B cell (primary cell): Measurements from ENCODE around the gene APOBEC3C. TPM values are rescaled to one million over a fixed set of nuclear protein-coding genes. Genes with fewer than 3 reads are reported as not detected.
A peak's percentile ranks its signal among the peaks of the same experiment; 100 is the strongest.
"Not testable (repeated sequence)": the region's sequence is repeated elsewhere in the genome, so short reads cannot be mapped to it uniquely, and the experiment has no call there.

Experiments used
- ATAC-seq: fragments of 200-7000 bp; cut with Tn5 transposase; one replicate; pipeline ENCODE4 v1.10.0; 2021; ENCODE audit warnings: low read depth, mild to moderate bottlenecking, moderate number of reproducible peaks, moderate library complexity
- CTCF ChIA-PET: fragments of 350-600 bp; sonication (Branson Sonifier 250); formaldehyde crosslinking; loops from one replicate; lab custom pipeline; 2021; ENCODE audit warnings: antibody characterized with exemption, inconsistent platforms; lab: Charles Lee
- POLR2A ChIA-PET: fragments of 350-600 bp; sonication (Branson Sonifier 250); formaldehyde crosslinking; loops from one replicate; lab custom pipeline; 2021; ENCODE audit warnings: antibody characterized with exemption; lab: Charles Lee
- DNase-seq: peaks from one replicate; pipeline ENCODE4 v3.0.0; 2013
- H2AFZ ChIP-seq: 2 replicates; pipeline ENCODE4 v1.6.1; 2012; ENCODE audit warnings: mild to moderate bottlenecking, low read depth, low read length; ENCODE audit not compliant: insufficient read depth, poor library complexity, severe bottlenecking
- H3K27ac ChIP-seq, 2 donors: 1 replicate in 1 of 2; 2 replicates in 1 of 2; pipeline ENCODE4 v1.5.1; 2012 to 2013; ENCODE audit warnings: low read length in 2 of 2, mild to moderate bottlenecking in 2 of 2, moderate library complexity in 1 of 2
- H3K27me3 ChIP-seq, 4 experiments: fragments of 200-600 bp in 1 of 4; sonication (generic) in 1 of 4; replicated peaks in 1 of 4; 1 replicate in 2 of 4; 2 replicates in 2 of 4; pipeline versions ENCODE4 v1.6.1 to v1.7.0; 2013 to 2016; ENCODE audit warnings: low read length in 3 of 4, mild to moderate bottlenecking in 2 of 4, mixed read lengths in 1 of 4, moderate library complexity in 1 of 4; ENCODE audit not compliant: insufficient read depth in 4 of 4, control insufficient read depth in 3 of 4; ENCODE audit errors: control extremely low read depth in 1 of 4
- H3K36me3 ChIP-seq, 2 experiments: replicated peaks in 1 of 2; 1 replicate in 1 of 2; 2 replicates in 1 of 2; pipeline versions ENCODE4 v1.6.1 to v1.7.1; 2013; ENCODE audit warnings: low read length in 1 of 2; ENCODE audit not compliant: insufficient read depth in 2 of 2, control insufficient read depth in 1 of 2; ENCODE audit errors: control extremely low read depth in 1 of 2, extremely low read depth in 1 of 2
- H3K4me1 ChIP-seq, 2 donors: fragments of 200-600 bp in 1 of 2; sonication (generic) in 1 of 2; 1 replicate in 1 of 2; 2 replicates in 1 of 2; pipeline versions ENCODE4 v1.5.1 to v1.6.1; 2013 to 2017; ENCODE audit warnings: low read length in 2 of 2; ENCODE audit not compliant: control insufficient read depth in 2 of 2, insufficient read depth in 2 of 2
- H3K4me2 ChIP-seq: replicated peaks from 2 replicates; pipeline ENCODE3; 2012; ENCODE audit warnings: mild to moderate bottlenecking, low read depth, low read length; ENCODE audit not compliant: poor library complexity, severe bottlenecking
- H3K4me3 ChIP-seq, 5 experiments: fragments of 200-600 bp in 1 of 5; sonication (generic) in 1 of 5; 1 replicate in 3 of 5; 2 replicates in 2 of 5; pipeline versions ENCODE4 v1.5.1 to v1.7.0; 2011 to 2016; ENCODE audit warnings: low read length in 4 of 5, mild to moderate bottlenecking in 4 of 5, low read depth in 2 of 5, control low read depth in 1 of 5, moderate library complexity in 1 of 5; ENCODE audit not compliant: insufficient read depth in 1 of 5; ENCODE audit errors: control extremely low read depth in 1 of 5, extremely low read depth in 1 of 5
- H3K79me2 ChIP-seq: fragments of 200-600 bp; sonication (generic); one replicate; pipeline ENCODE4 v1.6.0; 2016; ENCODE audit warnings: low read length; ENCODE audit not compliant: control insufficient read depth, insufficient read depth
- H3K9ac ChIP-seq: fragments of 200-600 bp; sonication (generic); 2 replicates; pipeline ENCODE4 v1.6.1; 2017; ENCODE audit warnings: mild to moderate bottlenecking, low read length, moderate library complexity
- H3K9me3 ChIP-seq, 3 donors: one replicate each; pipeline versions ENCODE4 v1.6.1 to v1.7.1; 2013; ENCODE audit warnings: low read length in 2 of 3; ENCODE audit not compliant: control insufficient read depth in 2 of 3, insufficient read depth in 1 of 3; ENCODE audit errors: control extremely low read depth in 1 of 3
- H4K20me1 ChIP-seq: 2 replicates; pipeline ENCODE4 v1.6.0; 2012; ENCODE audit warnings: mild to moderate bottlenecking, low read length; ENCODE audit not compliant: insufficient read depth, control insufficient read depth, poor library complexity, severe bottlenecking
- H3K27ac Mint-ChIP-seq: one replicate; pipeline ENCODE4 v1.8.0; 2021; ENCODE audit warnings: mixed read lengths
- H3K27me3 Mint-ChIP-seq: one replicate; pipeline ENCODE4 v1.8.0; 2021; ENCODE audit warnings: mixed read lengths
- H3K4me1 Mint-ChIP-seq: one replicate; pipeline ENCODE4 v1.8.0; 2021; ENCODE audit warnings: mixed read lengths
- H3K4me3 Mint-ChIP-seq: one replicate; pipeline ENCODE4 v1.8.0; 2021; ENCODE audit warnings: mixed read lengths
- H3K9me3 Mint-ChIP-seq: one replicate; pipeline ENCODE4 v1.8.0; 2022; ENCODE audit warnings: mixed read lengths; ENCODE audit not compliant: insufficient read depth
- CTCF ChIP-seq: fragments of 200-600 bp; IDR thresholded peaks from one replicate; pipeline ENCODE4 v1.8.0; 2022; ENCODE audit warnings: antibody characterized with exemption, mild to moderate bottlenecking
- EZH2 ChIP-seq: IDR thresholded peaks from 2 replicates; pipeline ENCODE4 v1.6.1; 2012; ENCODE audit warnings: borderline replicate concordance, low read depth, mild to moderate bottlenecking, moderate library complexity, low read length; ENCODE audit not compliant: insufficient read depth, poor library complexity, severe bottlenecking
- WGBS: methylation state at CpG from one replicate; pipeline ENCODE4 v1.1.5; 2013; ENCODE audit warnings: missing lambda C conversion rate; ENCODE audit not compliant: insufficient coverage; 5-methylcytosine and 5-hydroxymethylcytosine counted together
- intact Hi-C: fragments of 100-400 bp; cut with micrococcal nuclease; formaldehyde crosslinking; loops from one replicate; pipeline ENCODE4 v1.10.0; 2022
- polyA plus RNA-seq: library from polyadenylated mRNA; depleted of rRNA; stranded (reverse); fragments of >200 nt; gene quantifications from 2 replicates; pipeline ENCODE4 v1.2.3, GENCODE V29; 2012
- total RNA-seq, 2 donors: library from RNA; stranded (reverse); fragments of 120-200 nt in 1 of 2; gene quantifications; 1 replicate in 1 of 2; 2 replicates in 1 of 2; pipeline versions ENCODE4 v1.2.3 to v1.2.4, GENCODE V29; 2013 to 2022

Gene APOBEC3C
- total and polyA plus RNA-seq, 2 donors (not counting 1 experiment from before 2014, with no cell fraction given) = 45.5 to 107 TPM

DNA sequence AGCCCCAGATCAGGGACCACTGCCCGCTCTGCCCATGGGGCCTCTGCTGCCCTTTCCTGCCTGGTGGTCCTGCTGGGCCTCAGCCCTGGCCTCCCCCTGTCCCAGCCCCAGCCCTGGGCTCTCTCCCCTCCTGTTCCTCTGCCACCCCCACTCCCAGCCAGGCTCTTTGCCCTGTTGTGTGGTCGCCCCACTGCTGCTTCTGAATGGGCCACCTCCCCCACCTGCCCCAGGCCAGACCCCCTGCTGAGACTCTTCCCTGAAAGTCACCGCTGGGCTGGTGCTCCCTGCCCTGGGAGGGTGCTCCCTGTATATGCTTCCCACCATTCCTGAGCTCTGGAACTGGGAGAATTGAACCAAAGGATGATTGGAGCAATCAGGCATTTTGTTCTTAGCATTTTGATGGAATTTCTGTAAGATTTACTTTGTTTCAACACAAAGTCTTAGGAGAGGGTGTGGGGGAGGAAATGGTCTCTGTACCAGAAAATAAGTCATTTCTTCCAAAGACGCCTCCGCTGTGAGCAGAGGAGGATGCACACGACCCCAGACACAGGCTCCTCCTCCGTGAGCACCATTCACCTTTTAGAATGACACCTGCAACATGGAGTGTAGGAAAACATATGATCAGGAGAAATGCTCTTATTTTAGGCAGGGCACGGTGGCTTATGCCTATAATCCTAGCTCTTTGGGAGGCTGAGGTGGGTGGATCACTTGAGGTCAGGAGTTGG lies 26.7 kb upstream of the APOBEC3C start:
- Histone ChIP-seq H3K9me3 (peaks cover 2 to 23% (median 3%) of the 10 kb centered on the region in 3 donors), H3K9ac (no peak overlapping the region), H3K4me3 (no peak overlapping the region), H3K4me1 (peaks cover 10 to 37% of the 10 kb centered on the region in 2 donors), H3K36me3 (no peaks in the 10 kb centered on the region), H3K27me3 (no peaks in the 10 kb centered on the region), H4K20me1 (no peaks in the 10 kb centered on the region), H3K27ac (no peak overlapping the region), H3K79me2 (no peaks in the 10 kb centered on the region), H2AFZ (no peak overlapping the region), H3K4me2 (no peak overlapping the region)
- DNase-seq (no peak), ATAC-seq (no peak)
- ChIA-PET CTCF (interaction anchor here (0.7 kb wide), 1 partner anchor 16 kb away, joined by 3 read pairs; no protein-coding TSS in a partner anchor), POLR2A (no interaction called here)
- H3K27ac Mint-ChIP-seq = peak overlapping the region; percentile 53
- WGBS = 97% methylated on average over 7 of the region's 8 CpGs
- no peak overlapping the region for H3K4me3 Mint-ChIP-seq
- intact Hi-C loops = no loop called here
- TF ChIP-seq CTCF (no peak), EZH2 (no peak)
- peaks cover 45% of the 10 kb centered on the region for H3K4me1 Mint-ChIP-seq
- H3K9me3 Mint-ChIP-seq = peaks cover 3% of the 10 kb centered on the region
- no peaks in the 10 kb centered on the region for H3K27me3 Mint-ChIP-seq

GRCh38 chr22:38989466-38989865 lies 24.6 kb upstream of the APOBEC3C start:
- H3K79me2 ChIP-seq = no peaks in the 10 kb centered on the region
- WGBS = 60% methylated on average over 6 of the region's 6 CpGs
- no peak overlapping the region for H3K9ac ChIP-seq
- no peaks in the 10 kb centered on the region for H3K36me3 ChIP-seq
- ATAC-seq (no peak), DNase-seq (no peak)
- peaks cover 0 to 8% (median 0%) of the 10 kb centered on the region in 3 donors for H3K9me3 ChIP-seq
- no peaks in the 10 kb centered on the region for H3K9me3 Mint-ChIP-seq
- H2AFZ ChIP-seq = no peak overlapping the region
- no peaks in the 10 kb centered on the region for H4K20me1 ChIP-seq
- CTCF ChIA-PET = no interaction called here
- H3K4me3 ChIP-seq = no peak overlapping the region
- peaks cover 6% of the 10 kb centered on the region for H3K27me3 Mint-ChIP-seq
- peaks cover 8 to 29% of the 10 kb centered on the region in 2 donors for H3K4me1 ChIP-seq
- TF ChIP-seq CTCF (no peak), EZH2 (no peak)
- peak overlapping the region; percentile 46 for H3K27ac Mint-ChIP-seq
- H3K4me3 Mint-ChIP-seq = no peak overlapping the region
- H3K4me1 Mint-ChIP-seq = peaks cover 39% of the 10 kb centered on the region
- intact Hi-C loops = no loop called here
- peaks cover 0 to 2% (median 0%) of the 10 kb centered on the region in 4 experiments for H3K27me3 ChIP-seq
- POLR2A ChIA-PET = no interaction called here
- no peak overlapping the region for H3K4me2 ChIP-seq
- H3K27ac ChIP-seq = no peak overlapping the region

GRCh38 chr22:38992871-38993371 lies 21.1 kb upstream of the APOBEC3C start:
- POLR2A ChIA-PET, H3K27ac ChIP-seq, DNase-seq, H3K79me2 ChIP-seq, H2AFZ ChIP-seq, H3K9me3 Mint-ChIP-seq, H3K9ac ChIP-seq, H4K20me1 ChIP-seq, H3K9me3 ChIP-seq, ATAC-seq, H3K4me2 ChIP-seq, H3K4me3 ChIP-seq, H3K36me3 ChIP-seq, intact Hi-C loops, H3K4me3 Mint-ChIP-seq: not testable (repeated sequence)
- H3K4me1 Mint-ChIP-seq = peaks cover 15% of the 10 kb centered on the region
- Histone ChIP-seq H3K27me3 (peaks cover 0 to 13% (median 0%) of the 10 kb centered on the region in 4 experiments), H3K4me1 (peaks cover 0 to 13% of the 10 kb centered on the region in 2 donors)
- CTCF ChIA-PET = interaction anchor here (2.1 kb wide), 1 partner anchor 10 kb away, joined by 9 read pairs; no protein-coding TSS in a partner anchor
- H3K27ac Mint-ChIP-seq = peak overlapping the region; percentile 41
- 12% methylated on average over 7 of the region's 12 CpGs for WGBS
- peaks cover 15% of the 10 kb centered on the region for H3K27me3 Mint-ChIP-seq
